Testis (tissue), 2 donors: ENCODE data around the gene ROR2.
"Not testable (repeated sequence)": the region's sequence is repeated elsewhere in the genome, so short reads cannot be mapped to it uniquely, and the experiment has no call there.

ENCODE experiments used
- POLR2A ChIP-seq: fragments of 450-650 bp; IDR thresholded peaks from one replicate; pipeline ENCODE4 v1.6.1; 2017; ENCODE audit warnings: antibody characterized with exemption, mild to moderate bottlenecking, moderate library complexity
- TF ChIP-seq, protein P1 (sequence below), 3 experiments: fragments of 450-650 bp in 2 of 3; fragments of 200-600 bp in 1 of 3; sonication (generic) in 1 of 3; IDR thresholded peaks; one replicate each; pipeline ENCODE4 v1.5.1; 2016 to 2019; ENCODE audit warnings: antibody characterized with exemption in 3 of 3, mild to moderate bottlenecking in 2 of 3, moderate library complexity in 1 of 3

DNA sequence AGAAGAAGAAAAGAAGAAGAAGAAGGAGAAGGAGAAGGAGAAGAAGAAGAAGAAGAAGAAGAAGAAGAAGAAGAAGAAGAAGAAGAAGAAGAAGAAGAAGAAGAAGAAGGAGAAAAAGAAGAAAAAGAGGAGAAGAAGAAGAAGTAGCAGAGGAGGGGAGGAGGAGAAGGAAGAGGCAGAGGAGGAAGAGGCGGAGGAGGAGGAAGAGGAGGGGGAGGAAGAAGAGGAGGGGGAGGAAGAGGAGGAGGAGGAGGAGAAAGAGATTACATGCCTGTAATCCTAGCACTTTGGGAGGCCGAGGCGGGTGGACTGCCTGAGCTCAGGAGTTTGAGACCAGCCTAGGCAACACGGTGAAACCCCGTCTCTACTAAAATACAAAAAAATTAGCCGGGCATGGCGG, 315.2 kb downstream of the ROR2 start:
- TF ChIP-seq, protein P1, sequence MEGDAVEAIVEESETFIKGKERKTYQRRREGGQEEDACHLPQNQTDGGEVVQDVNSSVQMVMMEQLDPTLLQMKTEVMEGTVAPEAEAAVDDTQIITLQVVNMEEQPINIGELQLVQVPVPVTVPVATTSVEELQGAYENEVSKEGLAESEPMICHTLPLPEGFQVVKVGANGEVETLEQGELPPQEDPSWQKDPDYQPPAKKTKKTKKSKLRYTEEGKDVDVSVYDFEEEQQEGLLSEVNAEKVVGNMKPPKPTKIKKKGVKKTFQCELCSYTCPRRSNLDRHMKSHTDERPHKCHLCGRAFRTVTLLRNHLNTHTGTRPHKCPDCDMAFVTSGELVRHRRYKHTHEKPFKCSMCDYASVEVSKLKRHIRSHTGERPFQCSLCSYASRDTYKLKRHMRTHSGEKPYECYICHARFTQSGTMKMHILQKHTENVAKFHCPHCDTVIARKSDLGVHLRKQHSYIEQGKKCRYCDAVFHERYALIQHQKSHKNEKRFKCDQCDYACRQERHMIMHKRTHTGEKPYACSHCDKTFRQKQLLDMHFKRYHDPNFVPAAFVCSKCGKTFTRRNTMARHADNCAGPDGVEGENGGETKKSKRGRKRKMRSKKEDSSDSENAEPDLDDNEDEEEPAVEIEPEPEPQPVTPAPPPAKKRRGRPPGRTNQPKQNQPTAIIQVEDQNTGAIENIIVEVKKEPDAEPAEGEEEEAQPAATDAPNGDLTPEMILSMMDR (IDR thresholded peaks at IDR 0.05): not testable (repeated sequence)
- TF ChIP-seq POLR2A: not testable (repeated sequence)
